ENCODE data around the gene LOXL1.

Gene LOXL1, protein sequence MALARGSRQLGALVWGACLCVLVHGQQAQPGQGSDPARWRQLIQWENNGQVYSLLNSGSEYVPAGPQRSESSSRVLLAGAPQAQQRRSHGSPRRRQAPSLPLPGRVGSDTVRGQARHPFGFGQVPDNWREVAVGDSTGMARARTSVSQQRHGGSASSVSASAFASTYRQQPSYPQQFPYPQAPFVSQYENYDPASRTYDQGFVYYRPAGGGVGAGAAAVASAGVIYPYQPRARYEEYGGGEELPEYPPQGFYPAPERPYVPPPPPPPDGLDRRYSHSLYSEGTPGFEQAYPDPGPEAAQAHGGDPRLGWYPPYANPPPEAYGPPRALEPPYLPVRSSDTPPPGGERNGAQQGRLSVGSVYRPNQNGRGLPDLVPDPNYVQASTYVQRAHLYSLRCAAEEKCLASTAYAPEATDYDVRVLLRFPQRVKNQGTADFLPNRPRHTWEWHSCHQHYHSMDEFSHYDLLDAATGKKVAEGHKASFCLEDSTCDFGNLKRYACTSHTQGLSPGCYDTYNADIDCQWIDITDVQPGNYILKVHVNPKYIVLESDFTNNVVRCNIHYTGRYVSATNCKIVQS

GRCh38 chr15:73926219-73927002, at the start of gene LOXL1:
LOXL1 (plus strand) TSS chr15:73926462; CDS start chr15:73926784, 322 bp downstream.
- H3K4me3 ChIP-seq (ENCODE audit: low read depth, low read length) = peak within 1 kb of the TSS; percentile 80
- DNase-seq (ENCODE audit: low read depth) = peak; percentile 81
- in situ Hi-C loops (cut with HindIII; ENCODE audit: low sequenced_read_pairs) = no loop called here
- TF ChIP-seq CTCF (IDR thresholded peaks at IDR 0.05; ENCODE audit: low read depth, low read length, missing control alignments) = no peak

GRCh38 chr15:73879426-73879825, 46.8 kb upstream of the LOXL1 start:
- H3K4me3 ChIP-seq (ENCODE audit: low read depth, low read length) = no peak overlapping the region
- in situ Hi-C loops (cut with HindIII; ENCODE audit: low sequenced_read_pairs) = no loop called here
- DNase-seq (ENCODE audit: low read depth) = no peak
- TF ChIP-seq CTCF (IDR thresholded peaks at IDR 0.05; ENCODE audit: low read depth, low read length, missing control alignments) = no peak

- DNase-seq (ENCODE audit: low read depth) = no peak
- no peak for TF ChIP-seq CTCF (IDR thresholded peaks at IDR 0.05; ENCODE audit: low read depth, low read length, missing control alignments)
- H3K4me3 ChIP-seq (ENCODE audit: low read depth, low read length) = no peak overlapping the region
- in situ Hi-C loops (cut with HindIII; ENCODE audit: low sequenced_read_pairs) = no loop called here
Measured at GRCh38 chr15:73881579-73882320, 44.5 kb upstream of the LOXL1 start.

GRCh38 chr15:73882761-73883419, 43.4 kb upstream of the LOXL1 start:
- TF ChIP-seq CTCF (IDR thresholded peaks at IDR 0.05; ENCODE audit: low read depth, low read length, missing control alignments) = no peak
- H3K4me3 ChIP-seq (ENCODE audit: low read depth, low read length) = no peak overlapping the region
- DNase-seq (ENCODE audit: low read depth) = no peak
- in situ Hi-C loops (cut with HindIII; ENCODE audit: low sequenced_read_pairs) = no loop called here

GRCh38 chr15:73884159-73884558, 42.1 kb upstream of the LOXL1 start:
- TF ChIP-seq CTCF (IDR thresholded peaks at IDR 0.05; ENCODE audit: low read depth, low read length, missing control alignments) = no peak
- H3K4me3 ChIP-seq (ENCODE audit: low read depth, low read length) = no peak overlapping the region
- no peak for DNase-seq (ENCODE audit: low read depth)
- in situ Hi-C loops (cut with HindIII; ENCODE audit: low sequenced_read_pairs) = no loop called here
